GM12872 (cell line): ENCODE measurements around the gene SEC16A.

ENCODE experiments used
- CTCF ChIP-seq: IDR thresholded peaks from 3 replicates; pipeline ENCODE4 v1.5.1; 2011; ENCODE audit warnings: low read depth, mild to moderate bottlenecking, low read length, moderate library complexity; ENCODE audit not compliant: insufficient read depth

Gene SEC16A

DNA sequence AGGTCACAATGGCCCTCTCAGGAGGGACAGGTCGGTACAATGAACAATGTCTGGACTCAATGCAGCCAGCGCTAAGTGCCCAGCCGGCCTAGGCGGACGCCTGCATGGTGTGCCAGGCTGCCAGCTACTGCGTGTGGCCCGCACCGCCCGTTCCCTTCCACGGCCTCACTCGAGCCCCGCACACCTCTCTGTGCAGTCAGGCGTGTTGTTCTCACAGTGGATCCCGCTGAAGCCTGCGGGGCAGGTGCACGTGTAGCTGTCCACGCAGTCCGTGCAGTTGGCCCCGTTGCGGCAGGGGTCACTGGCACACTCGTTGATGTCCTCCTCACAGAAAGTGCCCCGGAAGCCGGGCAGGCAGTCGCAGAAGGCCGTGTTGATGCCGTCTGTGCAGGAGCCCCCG, 26.7 kb upstream of the SEC16A start:
- no peak for TF ChIP-seq CTCF

DNA sequence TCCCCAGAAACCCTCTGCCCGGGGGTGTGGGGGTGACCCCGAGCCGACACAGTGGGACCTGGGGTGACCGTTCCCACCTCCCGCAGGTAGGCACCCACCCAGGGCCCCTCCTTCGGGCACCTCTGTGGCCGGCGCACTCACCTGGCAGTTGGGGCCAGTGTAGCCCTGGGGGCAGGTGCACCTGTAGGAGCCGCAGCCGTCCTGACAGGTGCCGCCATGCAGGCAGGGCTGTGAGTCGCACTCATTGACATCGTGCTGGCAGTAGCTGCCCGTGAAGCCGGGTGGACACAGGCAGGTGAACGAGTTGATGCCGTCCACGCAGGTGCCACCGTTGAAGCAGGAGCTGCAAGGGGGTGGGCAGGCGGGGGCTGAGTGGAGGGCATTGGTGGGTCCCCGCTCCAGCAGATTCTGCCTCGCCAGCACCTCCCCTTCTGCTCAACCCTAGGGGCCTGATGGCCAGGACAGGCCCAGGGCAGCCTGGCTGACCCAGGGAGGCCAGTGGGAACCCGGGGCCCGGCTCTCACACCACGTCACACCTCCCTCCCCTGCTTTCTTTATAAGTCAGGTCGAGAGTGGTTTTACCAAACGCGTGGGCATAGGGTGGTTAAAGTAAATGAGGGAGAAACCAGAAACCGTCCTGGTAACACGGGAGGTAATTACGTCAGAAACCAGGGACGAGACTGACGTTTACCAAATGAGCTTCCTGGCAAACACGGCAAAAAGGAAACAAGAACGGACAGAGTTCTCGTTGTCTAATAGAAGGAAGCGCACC, 26.1 kb upstream of the SEC16A start:
- no peak for TF ChIP-seq CTCF

- TF ChIP-seq CTCF, result no peak
Observed at GRCh38 chr9:136507992-136508375, 25.1 kb upstream of the SEC16A start.

GRCh38 chr9:136507221-136507991, 24.6 kb upstream of the SEC16A start:
- no peak for TF ChIP-seq CTCF

DNA sequence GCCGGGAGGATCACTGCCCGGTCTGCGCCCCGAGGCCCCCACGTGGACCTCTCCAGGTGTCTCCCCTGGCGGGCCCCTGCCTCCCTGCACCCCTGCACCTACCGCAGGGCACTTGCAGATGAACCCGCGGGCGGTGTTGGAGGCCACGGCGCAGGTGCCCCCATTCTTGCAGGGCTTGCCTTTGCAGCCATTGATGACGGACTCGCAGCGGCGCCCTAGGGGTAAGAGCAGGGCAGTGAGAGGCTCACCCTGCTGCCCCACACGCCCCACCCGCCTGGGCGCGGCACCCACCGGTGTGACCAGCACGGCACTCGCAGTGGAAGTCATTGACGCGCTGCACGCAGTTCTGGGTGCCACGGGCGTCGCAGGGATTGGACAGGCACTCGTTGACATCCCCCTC, 23.6 kb upstream of the SEC16A start:
- TF ChIP-seq CTCF, result no peak

DNA sequence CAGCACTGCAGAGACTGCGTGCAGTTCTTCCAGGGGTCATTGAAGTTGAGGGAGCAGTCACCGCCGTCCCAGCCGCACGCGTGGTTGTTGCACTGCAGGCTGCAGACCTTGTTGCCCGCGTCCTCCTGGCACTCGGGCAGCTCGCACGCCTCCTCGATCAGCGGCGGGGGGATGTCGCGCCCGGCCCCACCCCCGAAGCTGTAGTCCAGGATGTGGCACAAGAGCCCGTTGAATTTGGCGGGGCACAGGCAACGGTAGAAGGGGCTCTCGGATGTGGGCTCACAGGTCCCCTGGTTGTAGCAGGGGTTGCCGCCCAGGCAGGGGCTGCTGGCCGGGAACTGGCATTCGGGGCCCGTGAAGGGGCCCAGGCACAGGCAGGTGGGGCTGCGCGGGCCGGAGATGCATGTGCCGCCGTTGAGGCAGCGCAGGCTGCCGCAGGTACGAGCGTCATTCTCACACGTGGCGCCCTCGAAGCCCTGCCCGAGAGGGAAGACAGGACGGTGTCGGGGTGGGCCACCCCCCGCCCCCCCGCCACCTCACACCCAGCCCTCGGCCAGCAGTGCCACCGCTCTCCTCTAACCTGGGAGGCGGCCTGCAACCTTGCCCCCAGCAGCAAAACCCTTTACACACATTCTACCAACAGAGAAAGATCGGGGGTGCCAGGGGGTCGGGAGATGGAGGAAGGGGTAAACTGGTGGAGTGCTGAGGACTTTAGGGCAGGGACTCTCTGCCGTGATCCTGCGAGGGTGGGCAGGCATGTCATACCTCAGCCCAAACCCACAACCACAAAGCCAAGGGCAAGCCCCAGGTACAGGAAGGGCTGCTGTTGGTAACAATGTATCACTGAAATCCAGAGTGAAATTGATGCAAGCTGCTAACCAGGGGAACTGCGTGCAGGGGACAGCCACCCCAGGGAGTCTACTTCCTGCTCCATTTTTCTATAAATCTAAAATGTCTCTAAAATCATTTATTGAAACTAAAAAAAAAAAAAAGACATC, 22.9 kb upstream of the SEC16A start:
- TF ChIP-seq CTCF, result no peak
